Mammary microvascular endothelial cell (primary cell): ENCODE data around the gene PTRH1. TPM values are rescaled to one million over a fixed set of nuclear protein-coding genes. Genes with fewer than 3 reads are reported as not detected.

Source experiments
- total RNA-seq: library from RNA; depleted of rRNA; stranded (reverse); fragments of >200 nt; gene quantifications from 2 replicates; pipeline ENCODE4 v1.2.3, GENCODE V29; 2015

Gene PTRH1, protein sequence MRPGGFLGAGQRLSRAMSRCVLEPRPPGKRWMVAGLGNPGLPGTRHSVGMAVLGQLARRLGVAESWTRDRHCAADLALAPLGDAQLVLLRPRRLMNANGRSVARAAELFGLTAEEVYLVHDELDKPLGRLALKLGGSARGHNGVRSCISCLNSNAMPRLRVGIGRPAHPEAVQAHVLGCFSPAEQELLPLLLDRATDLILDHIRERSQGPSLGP
- total RNA-seq: 40.9 and 81.9 TPM in 2 replicates

DNA sequence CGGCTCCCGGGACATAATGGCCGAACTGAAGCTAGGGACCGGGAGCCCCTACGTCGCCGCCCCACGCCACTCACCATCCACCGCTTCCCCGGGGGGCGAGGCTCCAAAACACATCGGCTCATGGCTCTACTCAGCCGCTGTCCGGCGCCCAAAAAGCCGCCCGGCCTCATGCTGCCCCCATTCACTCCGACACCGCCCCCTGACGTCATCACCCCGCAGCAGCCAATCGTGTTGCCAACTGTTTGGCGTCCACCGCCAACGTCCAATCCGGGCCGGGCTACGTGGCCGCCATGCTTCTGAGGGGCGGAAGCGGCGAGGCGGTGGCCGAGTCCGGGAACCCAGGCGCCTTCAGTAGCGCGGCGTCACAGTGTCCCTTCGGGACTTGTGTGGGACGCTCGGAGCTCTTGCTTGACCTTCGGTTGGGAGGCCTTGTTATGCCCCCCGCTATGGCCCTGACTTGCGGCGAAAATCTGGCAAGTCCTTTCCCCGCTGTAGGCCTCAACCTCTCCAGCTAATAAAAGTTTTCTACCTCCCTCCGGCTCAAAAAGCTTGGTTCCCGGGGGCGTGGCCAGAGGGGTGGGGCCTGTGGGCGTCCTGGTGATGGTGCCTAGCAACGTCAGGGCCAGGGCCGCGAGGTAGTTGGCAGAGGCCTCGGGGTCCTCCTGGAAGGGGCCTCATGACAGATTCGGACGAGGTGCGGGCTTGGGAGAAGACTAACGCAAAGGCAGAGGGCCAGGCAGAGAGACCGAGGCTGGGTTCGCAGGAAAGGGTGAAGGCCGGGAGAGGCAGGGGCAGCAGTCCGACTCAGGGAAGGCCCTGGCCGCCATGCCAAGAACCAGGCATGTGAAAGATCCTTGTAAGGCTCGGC is at the start of gene PTRH1, which contains the start of gene TTC16:
Gene PTRH1, minus strand, starts transcription at position 194 of the 868 bp plus-strand sequence. Its CDS starts 24 bp downstream, at position 170.
Gene TTC16, plus strand, starts transcription at position 610 of the 868 bp plus-strand sequence. Its CDS starts 67 bp downstream, at position 677.

DNA sequence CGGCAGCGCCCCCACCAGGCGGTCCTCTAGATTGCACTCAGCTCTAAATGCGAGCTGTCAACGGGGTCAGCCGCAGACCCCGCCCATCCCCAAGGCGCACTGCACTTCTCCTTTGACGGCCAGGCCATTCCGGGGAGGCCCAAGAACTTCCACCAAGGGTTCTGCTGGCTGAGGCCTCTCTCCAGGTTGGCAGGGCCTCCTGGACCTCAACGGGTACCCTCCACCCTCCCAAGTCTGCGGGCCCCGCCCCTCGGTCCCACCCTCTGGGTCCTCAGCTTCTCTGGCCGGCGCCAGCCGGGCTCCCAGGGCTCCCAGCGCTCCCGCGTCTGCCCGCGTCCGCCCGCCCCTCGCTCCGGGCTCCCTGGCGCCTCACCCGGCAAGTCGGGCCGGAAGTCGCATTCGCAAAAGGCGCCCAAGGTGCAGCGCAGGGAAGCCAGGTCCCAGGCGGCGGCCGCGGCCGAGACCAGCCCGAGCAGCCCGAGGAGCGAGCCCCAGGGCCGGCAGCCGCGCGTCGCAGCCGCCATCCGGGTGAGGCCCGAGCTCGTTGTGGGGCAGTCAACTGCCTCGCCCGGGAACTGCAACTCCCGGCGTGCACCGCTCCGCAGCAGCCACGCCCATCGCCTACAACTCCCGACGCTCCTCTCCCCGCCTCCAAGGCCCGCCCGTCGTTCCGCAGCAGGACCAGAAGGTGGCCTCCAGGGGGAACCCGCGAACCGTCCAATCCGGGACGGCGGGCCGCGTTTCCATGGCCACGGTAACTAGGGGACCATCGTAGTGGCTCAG is 19.5 kb upstream of the PTRH1 start, which contains the start of gene TOR2A:
Gene TOR2A, minus strand, starts transcription at position 548 of the 783 bp plus-strand sequence. Its CDS starts 24 bp downstream, at position 524.

DNA sequence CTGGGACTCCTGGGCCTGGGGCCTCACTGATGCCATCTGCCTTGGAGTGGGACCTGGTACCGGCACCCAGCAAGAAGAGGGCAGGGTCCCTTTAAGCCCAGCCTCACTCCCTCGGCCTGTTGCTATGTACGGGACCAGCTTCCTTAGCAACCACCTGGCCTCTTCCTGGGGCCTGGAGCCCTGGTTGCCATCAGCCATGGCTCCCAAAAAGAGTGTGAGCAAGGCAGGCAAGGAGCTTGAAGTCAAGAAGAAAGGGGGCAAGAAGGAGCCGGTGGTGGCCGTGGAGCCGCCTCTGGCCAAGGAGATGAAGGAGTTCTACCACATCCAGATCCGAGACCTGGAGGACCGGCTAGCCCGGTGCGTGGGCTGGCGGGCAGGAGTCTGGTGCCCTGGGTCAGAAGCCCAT is 8.6 kb downstream of the PTRH1 start, which contains the start of gene CFAP157:
Gene CFAP157, plus strand, starts transcription at position 153 of the 406 bp plus-strand sequence. Its CDS starts 44 bp downstream, at position 197.

Other genes with a start within 250 kb of the PTRH1 start
- 48.8 and 49.9 TPM in 2 replicates for gene STXBP1, start 103.4 kb downstream of the PTRH1 start, total RNA-seq
- not detected in 2 replicates for gene CFAP157, start 8.7 kb downstream of the PTRH1 start, total RNA-seq
- not detected in 2 replicates for gene TTC16, start 416 bp upstream of the PTRH1 start, total RNA-seq
- gene TOR2A, start 19.6 kb upstream of the PTRH1 start, total RNA-seq: 19.5 and 19.6 TPM in 2 replicates
- gene SH2D3C, start 63.0 kb upstream of the PTRH1 start, total RNA-seq: 70.7 and 86.0 TPM in 2 replicates
- gene CDK9, start 70.4 kb upstream of the PTRH1 start, total RNA-seq: 82.7 and 84.3 TPM in 2 replicates
- 71.7 and 75.6 TPM in 2 replicates for gene FPGS, start 87.2 kb upstream of the PTRH1 start, total RNA-seq
- 378 and 433 TPM in 2 replicates for gene ENG, start 139.0 kb upstream of the PTRH1 start, total RNA-seq
- 55.0 and 101 TPM in 2 replicates for gene AK1, start 162.0 kb upstream of the PTRH1 start, total RNA-seq
- 29.6 and 37.4 TPM in 2 replicates for gene ST6GALNAC6, start 183.9 kb upstream of the PTRH1 start, total RNA-seq
- 73.9 and 82.3 TPM in 2 replicates for gene ST6GALNAC4, start 201.4 kb upstream of the PTRH1 start, total RNA-seq
- gene PIP5KL1, start 215.1 kb upstream of the PTRH1 start, total RNA-seq: 0.34 and 1.3 TPM in 2 replicates
- gene DPM2, start 222.2 kb upstream of the PTRH1 start, total RNA-seq: 20.5 and 23.8 TPM in 2 replicates